Activated CD8-positive, alpha-beta memory T cell treated with anti-CD3 and anti-CD28 coated beads for 1 hour (primary cell): ENCODE data around the gene MESD.
A peak's percentile ranks its signal among the peaks of the same experiment; 100 is the strongest.

Source experiments
- DNase-seq, 2 donors: peaks; one replicate each; pipeline ENCODE4 v3.0.0-alpha.2; 2020; ENCODE audit warnings: low read depth in 1 of 2; ENCODE audit errors: extremely low read depth in 1 of 2

The MESD gene

GRCh38 chr15:81015621-81016488 is 26.2 kb upstream of the MESD start:
- no peak for DNase-seq

- DNase-seq = no peak
Observed at GRCh38 chr15:81014446-81015093, 25.0 kb upstream of the MESD start.

GRCh38 chr15:81013396-81013929 is 23.8 kb upstream of the MESD start:
- DNase-seq = no peak

GRCh38 chr15:81012588-81012987 is 23.0 kb upstream of the MESD start:
- DNase-seq = no peak

GRCh38 chr15:81011593-81011992 is 22.0 kb upstream of the MESD start:
- DNase-seq = no peak

- no peak for DNase-seq
Observed at GRCh38 chr15:81010086-81010485, 20.5 kb upstream of the MESD start.

GRCh38 chr15:81008312-81008711 is 18.7 kb upstream of the MESD start:
- DNase-seq = no peak

- no peak for DNase-seq
Observed at GRCh38 chr15:81007428-81008064, 17.9 kb upstream of the MESD start.

GRCh38 chr15:81006124-81006523 is 16.5 kb upstream of the MESD start:
- DNase-seq = no peak

- no peak for DNase-seq
Observed at GRCh38 chr15:81003097-81003350, 13.4 kb upstream of the MESD start.

- DNase-seq = no peak
Observed at GRCh38 chr15:81002331-81003096, 12.9 kb upstream of the MESD start.

GRCh38 chr15:81002009-81002330 is 12.4 kb upstream of the MESD start:
- DNase-seq = no peak

- DNase-seq = peak in 1 of 2 donors; percentile 25
Observed at GRCh38 chr15:81001152-81002008, 11.8 kb upstream of the MESD start.

- DNase-seq = peak; percentile 57 to 60
Observed at GRCh38 chr15:81000624-81001151, 11.1 kb upstream of the MESD start, which contains the start of gene TLNRD1. TLNRD1 (plus strand) TSS chr15:81000923; CDS start chr15:81002272, 1,349 bp downstream.

- DNase-seq = no peak
Observed at GRCh38 chr15:81000144-81000623, 10.6 kb upstream of the MESD start.

GRCh38 chr15:80999623-81000036 is 10.0 kb upstream of the MESD start:
- peak in 1 of 2 donors; percentile 4 for DNase-seq

- no peak for DNase-seq
Observed at GRCh38 chr15:80998251-80998650, 8.6 kb upstream of the MESD start.

GRCh38 chr15:80997692-80998091 is 8.1 kb upstream of the MESD start:
- DNase-seq = no peak

- DNase-seq = no peak
Observed at GRCh38 chr15:80996247-80996646, 6.6 kb upstream of the MESD start.

- DNase-seq = no peak
Observed at GRCh38 chr15:80992441-80992840, 2.8 kb upstream of the MESD start.
